Activated T-helper 2 cell treated with anti-CD3 and anti-CD28 coated beads, Interferon-gamma antibody, Interleukin-2, Interleukin-4, amounts not matched to agents 10 μg/mL and 5 μg/mL and 100 μg/mL, durations not matched to agents 14 hours and 24 hours and 36 hours (primary cell): ENCODE results near the gene KRT14. TPM values are rescaled to one million over a fixed set of nuclear protein-coding genes. Genes with fewer than 3 reads are reported as not detected.
"Not testable (repeated sequence)": the region's sequence is repeated elsewhere in the genome, so short reads cannot be mapped to it uniquely, and the experiment has no call there.

Source experiments
- DNase-seq: peaks from one replicate; pipeline ENCODE4 v3.0.0; 2021; ENCODE audit warnings: low spot score
- H3K27ac Mint-ChIP-seq: one replicate; pipeline ENCODE4 v1.8.0; 2021; ENCODE audit warnings: mixed read lengths
- H3K27me3 Mint-ChIP-seq: one replicate; pipeline ENCODE4 v1.8.0; 2021; ENCODE audit warnings: low read depth, mixed read lengths
- H3K36me3 Mint-ChIP-seq: one replicate; pipeline ENCODE4 v1.8.0; 2021; ENCODE audit warnings: low read depth, mixed read lengths
- H3K4me1 Mint-ChIP-seq: one replicate; pipeline ENCODE4 v1.8.0; 2021; ENCODE audit warnings: low read depth, mixed read lengths
- H3K4me3 Mint-ChIP-seq: one replicate; pipeline ENCODE4 v1.8.0; 2021; ENCODE audit warnings: low read depth, mild to moderate bottlenecking, moderate library complexity, mixed read lengths
- H3K9me3 Mint-ChIP-seq: one replicate; pipeline ENCODE4 v1.8.0; 2021; ENCODE audit warnings: mixed read lengths
- intact Hi-C: fragments of 100-400 bp; cut with micrococcal nuclease; formaldehyde crosslinking; loops from one replicate; pipeline ENCODE4 v1.15.1; 2023
- total RNA-seq: library from RNA; stranded (reverse); gene quantifications from 2 replicates; pipeline ENCODE4 v1.2.3, GENCODE V29; 2022

KRT14 gene
- total RNA-seq, 1 donor from 2014 or later: not detected

DNA sequence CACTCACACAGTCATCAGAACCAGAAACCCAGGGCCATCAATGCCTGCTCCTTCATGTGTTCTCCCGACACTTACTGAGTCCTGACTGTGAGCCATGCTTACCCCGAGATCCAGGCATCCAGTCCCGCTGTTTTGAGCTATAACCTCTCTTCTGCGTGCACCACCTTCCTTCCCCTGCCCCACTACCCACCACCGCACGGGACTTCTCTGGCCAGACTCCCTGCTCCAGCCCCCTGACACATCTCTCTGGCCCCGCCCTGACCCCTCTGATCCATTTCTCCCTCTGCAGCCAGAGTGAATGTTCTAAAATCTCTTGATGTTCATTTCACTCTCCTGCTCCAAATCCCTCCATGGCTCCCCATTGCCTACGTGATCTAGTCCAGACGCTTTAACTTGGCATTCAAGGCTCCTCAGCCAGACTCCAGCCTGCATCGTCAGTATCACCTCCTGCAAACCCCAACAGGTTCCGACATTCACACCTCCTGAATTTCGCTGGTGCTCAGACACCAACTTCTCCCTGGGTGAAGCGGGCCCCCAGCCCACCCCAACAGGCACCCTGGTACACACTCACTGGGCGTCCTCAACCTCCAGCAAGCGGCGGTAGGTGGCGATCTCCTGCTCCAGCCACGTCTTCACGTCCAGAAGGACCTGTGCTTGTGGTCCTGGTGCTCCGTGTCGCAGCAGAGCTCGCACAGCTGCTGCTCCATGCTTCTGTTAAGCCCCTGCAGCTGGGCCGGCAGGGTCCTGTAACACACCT, 40.8 kb upstream of the KRT14 start:
- H3K4me3 Mint-ChIP-seq: no peak overlapping the region

GRCh38 chr17:41626914-41627295, 40.2 kb upstream of the KRT14 start:
- H3K9me3 Mint-ChIP-seq, H3K27ac Mint-ChIP-seq, H3K4me1 Mint-ChIP-seq, H3K4me3 Mint-ChIP-seq, H3K27me3 Mint-ChIP-seq, DNase-seq, H3K36me3 Mint-ChIP-seq, intact Hi-C loops: not testable (repeated sequence)

More for the DNA sequence above, 40.8 kb upstream of the KRT14 start:
- H3K27ac Mint-ChIP-seq: no peak overlapping the region
- H3K4me1 Mint-ChIP-seq: no peaks in the 10 kb centered on the region
- no peaks in the 10 kb centered on the region for H3K36me3 Mint-ChIP-seq
- no peaks in the 10 kb centered on the region for H3K9me3 Mint-ChIP-seq
- intact Hi-C loops: no loop called here
- DNase-seq: no peak
- no peaks in the 10 kb centered on the region for H3K27me3 Mint-ChIP-seq

- H3K27me3 Mint-ChIP-seq, DNase-seq, H3K4me3 Mint-ChIP-seq, H3K27ac Mint-ChIP-seq, intact Hi-C loops, H3K4me1 Mint-ChIP-seq, H3K9me3 Mint-ChIP-seq, H3K36me3 Mint-ChIP-seq: not testable (repeated sequence)
Measured at GRCh38 chr17:41626028-41626913, 39.6 kb upstream of the KRT14 start.

DNA sequence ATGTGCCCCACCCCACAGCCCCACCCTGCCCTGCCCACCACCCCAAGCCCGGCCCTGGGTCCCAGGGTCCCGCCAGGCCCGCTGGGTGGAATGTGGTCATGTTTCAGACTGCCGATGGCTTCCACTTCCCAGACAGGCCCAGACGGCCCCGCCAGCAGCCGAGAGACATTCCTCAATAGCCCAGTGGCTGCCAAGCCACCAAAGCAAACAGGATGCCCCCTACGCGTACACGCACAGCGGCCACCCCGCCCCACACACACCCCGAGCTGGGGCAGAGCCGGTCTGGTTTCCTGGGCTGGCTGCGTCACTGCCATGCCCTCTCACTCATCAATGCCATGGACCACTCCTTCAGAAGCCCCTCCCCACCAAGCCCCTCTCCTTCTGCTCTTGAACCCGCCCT, 38.9 kb upstream of the KRT14 start:
- no peaks in the 10 kb centered on the region for H3K9me3 Mint-ChIP-seq
- intact Hi-C loops: no loop called here
- no peaks in the 10 kb centered on the region for H3K4me1 Mint-ChIP-seq
- no peak for DNase-seq
- no peaks in the 10 kb centered on the region for H3K27me3 Mint-ChIP-seq
- no peaks in the 10 kb centered on the region for H3K36me3 Mint-ChIP-seq
- H3K27ac Mint-ChIP-seq: no peak overlapping the region
- H3K4me3 Mint-ChIP-seq: no peak overlapping the region

- H3K27me3 Mint-ChIP-seq: no peaks in the 10 kb centered on the region
- DNase-seq: no peak
- H3K4me3 Mint-ChIP-seq: no peak within 1 kb of the TSS
- H3K27ac Mint-ChIP-seq: no peak within 1 kb of the TSS
- intact Hi-C loops: no loop called here
- H3K36me3 Mint-ChIP-seq: no peaks in the 10 kb centered on the region
- no peaks in the 10 kb centered on the region for H3K4me1 Mint-ChIP-seq
- H3K9me3 Mint-ChIP-seq: no peaks in the 10 kb centered on the region
Measured at GRCh38 chr17:41624208-41625101, 37.8 kb upstream of the KRT14 start, which contains the start of gene KRT17. Gene KRT17 (minus strand): TSS chr17:41624575. CDS start chr17:41624509, 66 bp downstream.

DNA sequence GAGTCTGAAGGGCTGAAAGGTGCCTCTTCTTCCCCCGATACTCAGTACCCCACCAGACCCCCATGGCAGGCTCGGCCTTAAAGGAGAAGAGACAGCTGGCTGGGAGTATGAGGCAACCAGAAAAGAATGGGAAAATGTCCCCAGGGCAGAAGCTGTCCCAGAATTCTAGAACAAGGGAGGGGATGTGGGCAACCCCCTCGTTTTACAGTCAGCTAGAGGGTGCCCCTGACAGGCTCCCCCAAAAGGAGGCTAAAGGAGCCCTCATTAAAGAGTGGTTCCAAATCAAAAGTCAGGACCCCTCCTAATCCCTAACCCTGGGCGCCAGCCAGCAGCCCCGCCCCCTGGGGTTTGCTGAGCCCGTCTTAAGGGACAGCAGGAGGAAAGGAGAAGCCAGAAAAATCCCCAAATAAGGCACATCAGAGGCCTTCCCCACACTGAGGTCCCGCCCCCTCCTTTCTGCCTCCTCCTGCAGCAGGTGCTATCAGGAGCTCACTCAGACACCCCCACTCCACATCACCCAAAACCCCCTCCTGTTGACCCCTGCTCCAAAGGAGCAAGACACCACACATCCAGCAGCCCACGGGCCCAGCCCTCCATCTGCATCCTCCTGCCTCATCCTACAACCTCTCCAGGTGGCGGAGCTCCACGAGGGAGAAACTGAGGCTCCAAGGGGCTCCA, 36.6 kb upstream of the KRT14 start:
- intact Hi-C loops, H3K27me3 Mint-ChIP-seq, H3K27ac Mint-ChIP-seq, DNase-seq, H3K9me3 Mint-ChIP-seq, H3K4me3 Mint-ChIP-seq, H3K4me1 Mint-ChIP-seq, H3K36me3 Mint-ChIP-seq: not testable (repeated sequence)

- DNase-seq, H3K4me3 Mint-ChIP-seq, H3K27ac Mint-ChIP-seq, H3K4me1 Mint-ChIP-seq, H3K27me3 Mint-ChIP-seq, intact Hi-C loops, H3K36me3 Mint-ChIP-seq, H3K9me3 Mint-ChIP-seq: not testable (repeated sequence)
Measured at GRCh38 chr17:41622340-41623183, 35.9 kb upstream of the KRT14 start.

GRCh38 chr17:41621916-41622315, 35.2 kb upstream of the KRT14 start:
- no peak for DNase-seq
- no peaks in the 10 kb centered on the region for H3K27me3 Mint-ChIP-seq
- no peaks in the 10 kb centered on the region for H3K4me1 Mint-ChIP-seq
- intact Hi-C loops: no loop called here
- H3K27ac Mint-ChIP-seq: no peak overlapping the region
- H3K9me3 Mint-ChIP-seq: no peaks in the 10 kb centered on the region
- no peaks in the 10 kb centered on the region for H3K36me3 Mint-ChIP-seq
- H3K4me3 Mint-ChIP-seq: no peak overlapping the region

DNA sequence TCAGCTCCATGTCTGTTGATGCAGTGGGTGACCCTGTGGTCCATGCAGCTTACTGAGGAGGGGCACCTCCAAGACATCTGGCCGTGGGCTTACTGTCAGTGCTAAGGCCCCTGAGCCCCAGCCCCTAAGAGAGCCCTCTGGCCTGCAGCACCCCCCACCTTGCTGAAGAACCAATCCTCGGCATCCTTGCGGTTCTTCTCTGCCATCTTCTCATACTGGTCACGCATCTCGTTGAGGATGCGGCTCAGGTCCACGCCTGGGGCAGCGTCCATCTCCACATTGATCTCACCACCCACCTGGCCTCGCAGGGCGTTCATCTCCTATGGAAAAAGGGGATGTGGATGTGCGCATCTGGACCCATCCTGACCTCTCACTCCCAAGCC, 34.7 kb upstream of the KRT14 start:
- H3K9me3 Mint-ChIP-seq, DNase-seq, H3K4me3 Mint-ChIP-seq, H3K4me1 Mint-ChIP-seq, H3K27ac Mint-ChIP-seq, H3K36me3 Mint-ChIP-seq, intact Hi-C loops, H3K27me3 Mint-ChIP-seq: not testable (repeated sequence)

GRCh38 chr17:41620583-41621434, 34.1 kb upstream of the KRT14 start:
- no peaks in the 10 kb centered on the region for H3K4me1 Mint-ChIP-seq
- no peaks in the 10 kb centered on the region for H3K36me3 Mint-ChIP-seq
- DNase-seq: no peak
- H3K4me3 Mint-ChIP-seq: no peak overlapping the region
- no peaks in the 10 kb centered on the region for H3K9me3 Mint-ChIP-seq
- no peak overlapping the region for H3K27ac Mint-ChIP-seq
- no peaks in the 10 kb centered on the region for H3K27me3 Mint-ChIP-seq
- intact Hi-C loops: no loop called here

- DNase-seq, H3K9me3 Mint-ChIP-seq, H3K4me1 Mint-ChIP-seq, H3K27me3 Mint-ChIP-seq, H3K27ac Mint-ChIP-seq, intact Hi-C loops, H3K36me3 Mint-ChIP-seq, H3K4me3 Mint-ChIP-seq: not testable (repeated sequence)
Measured at GRCh38 chr17:41619927-41620582, 33.4 kb upstream of the KRT14 start.
